HepG2 (cell line): ENCODE measurements around the gene TAS1R3. TPM values are rescaled to one million over a fixed set of nuclear protein-coding genes. Genes with fewer than 3 reads are reported as not detected.

Source experiments
- ASH2L ChIP-seq: fragments of 300-600, 200-600 bp; sonication (generic); IDR thresholded peaks from 2 replicates; pipeline ENCODE4 v1.7.0; 2017; ENCODE audit warnings: low read depth, mild to moderate bottlenecking, moderate library complexity, mixed read lengths, low read length; ENCODE audit not compliant: insufficient read length
- DNMT1 ChIP-seq: sonication (generic); formaldehyde crosslinking; IDR thresholded peaks from 2 replicates; pipeline ENCODE4 v1.5.1; 2020; ENCODE audit warnings: mild to moderate bottlenecking, missing genetic modification reagents
- FOXA3 ChIP-seq: IDR thresholded peaks from 2 replicates; pipeline ENCODE4 v1.6.1; 2016; ENCODE audit warnings: missing genetic modification reagents, missing compliant biosample characterization
- LBX2 ChIP-seq: sonication (generic); formaldehyde crosslinking; IDR thresholded peaks from 2 replicates; pipeline ENCODE4 v1.5.0; 2020; ENCODE audit warnings: missing genetic modification reagents, mild to moderate bottlenecking, borderline replicate concordance
- MXI1 ChIP-seq: IDR thresholded peaks from 3 replicates; pipeline ENCODE4 v1.6.1; 2012; ENCODE audit warnings: low read depth, low read length, inconsistent platforms, borderline replicate concordance
- NRL ChIP-seq: sonication (generic); formaldehyde crosslinking; IDR thresholded peaks from 2 replicates; pipeline ENCODE4 v1.5.0; 2020; ENCODE audit warnings: missing genetic modification reagents, mild to moderate bottlenecking, moderate library complexity, borderline replicate concordance
- PITX1 ChIP-seq: sonication (generic); formaldehyde crosslinking; IDR thresholded peaks from 2 replicates; pipeline ENCODE4 v1.5.1; 2020; ENCODE audit warnings: mild to moderate bottlenecking, missing genetic modification reagents
- REXO4 ChIP-seq: sonication (generic); formaldehyde crosslinking; IDR thresholded peaks from 2 replicates; pipeline ENCODE4 v1.8.0; 2022; ENCODE audit warnings: missing genetic modification reagents, mild to moderate bottlenecking, borderline replicate concordance
- RORA ChIP-seq: sonication (generic); formaldehyde crosslinking; IDR thresholded peaks from 2 replicates; pipeline ENCODE4 v1.5.0; 2020; ENCODE audit warnings: mild to moderate bottlenecking, missing genetic modification reagents, moderate library complexity
- SMARCE1 ChIP-seq: fragments of 450-650 bp; IDR thresholded peaks from 2 replicates; pipeline ENCODE4 v1.6.1; 2017; ENCODE audit warnings: borderline replicate concordance
- SPEN ChIP-seq: sonication (generic); formaldehyde crosslinking; IDR thresholded peaks from 2 replicates; pipeline ENCODE4 v1.5.1; 2020; ENCODE audit warnings: low read depth, mild to moderate bottlenecking, missing genetic modification reagents
- SRSF9 ChIP-seq: fragments of 200-400 bp; formaldehyde crosslinking; IDR thresholded peaks from 2 replicates; pipeline ENCODE4 v1.6.1; 2018; ENCODE audit warnings: borderline replicate concordance, mild to moderate bottlenecking, low read depth, low read length; ENCODE audit not compliant: insufficient read depth, poor library complexity, severe bottlenecking
- ZBTB25 ChIP-seq: IDR thresholded peaks from 2 replicates; pipeline ENCODE4 v1.6.1; 2018; ENCODE audit warnings: missing genetic modification reagents
- ZFP41 ChIP-seq: sonication (generic); formaldehyde crosslinking; IDR thresholded peaks from 2 replicates; pipeline ENCODE4 v1.4.0; 2020; ENCODE audit warnings: mild to moderate bottlenecking, missing genetic modification reagents, borderline replicate concordance
- ZNF530 ChIP-seq: sonication (generic); formaldehyde crosslinking; IDR thresholded peaks from 2 replicates; pipeline ENCODE4 v1.5.0; 2020; ENCODE audit warnings: low read depth, mild to moderate bottlenecking, missing genetic modification reagents
- ZNF543 ChIP-seq: sonication (generic); formaldehyde crosslinking; IDR thresholded peaks from 2 replicates; pipeline ENCODE4 v1.4.0; 2020; ENCODE audit warnings: mild to moderate bottlenecking, missing genetic modification reagents
- ZNF580 ChIP-seq: IDR thresholded peaks from 2 replicates; pipeline ENCODE4 v1.6.1; 2016; ENCODE audit warnings: low read depth, borderline replicate concordance
- ZNF670 ChIP-seq: sonication (generic); formaldehyde crosslinking; IDR thresholded peaks from 2 replicates; pipeline ENCODE4 v1.8.0; 2022; ENCODE audit warnings: mild to moderate bottlenecking, missing genetic modification reagents, borderline replicate concordance
- ZNF687 ChIP-seq: sonication (generic); formaldehyde crosslinking; IDR thresholded peaks from 2 replicates; pipeline ENCODE4 v1.5.1; 2020; ENCODE audit warnings: mild to moderate bottlenecking, missing genetic modification reagents, moderate library complexity
- ZNF691 ChIP-seq: sonication (generic); formaldehyde crosslinking; IDR thresholded peaks from 2 replicates; pipeline ENCODE4 v1.4.0; 2020; ENCODE audit warnings: missing genetic modification reagents, low read depth, mild to moderate bottlenecking, borderline replicate concordance
- ZSCAN22 ChIP-seq: sonication (generic); formaldehyde crosslinking; IDR thresholded peaks from 2 replicates; pipeline ENCODE4 v1.4.0; 2020; ENCODE audit warnings: mild to moderate bottlenecking, missing genetic modification reagents
- polyA plus RNA-seq, 8 experiments: library from polyadenylated mRNA; depleted of rRNA in 3 of 8; stranded (reverse) in 7 of 8; unstranded in 1 of 8; fragments of >200 nt; fragmentation: Illumina TruSeq in 4 of 8; extraction: Trizol in 4 of 8; gene quantifications; 2 replicates each; pipeline versions ENCODE4 v1.2.1 to v1.2.3, GENCODE V29; 2011 to 2016; ENCODE audit warnings: low read depth in 4 of 8, missing spikeins in 1 of 8, mixed read lengths in 1 of 8; ENCODE audit not compliant: insufficient read depth in 1 of 8
- total RNA-seq, 5 experiments: library from RNA; depleted of rRNA; stranded (reverse); fragments of >200 nt; fragmentation: Illumina TruSeq; extraction: Trizol; gene quantifications; 2 replicates each; pipeline ENCODE4 v1.2.3, GENCODE V29; 2016; ENCODE audit warnings: low read depth in 1 of 5

The TAS1R3 gene
- total and polyA plus RNA-seq, 2 of the 13 experiments (the other 11 are each of a cell fraction or from before 2014, with no cell fraction given) = 0.13 to 0.15 TPM

- no peak for TF ChIP-seq SMARCE1
- TF ChIP-seq DNMT1 (CRISPR knock-in tag) = peak; percentile 98; the same call in 1 of the 2 replicates
- peak; percentile 82 for TF ChIP-seq FOXA3 (CRISPR knock-in tag)
- TF ChIP-seq SPEN = peak; percentile 95
- peak; percentile 89 for TF ChIP-seq ZFP41 (CRISPR knock-in tag)
- TF ChIP-seq RORA = no peak
- 0 out of 2 replicates have a peak, but pooled peaks have one; percentile 67 for TF ChIP-seq ZSCAN22 (CRISPR knock-in tag)
- TF ChIP-seq PITX1 = peak; percentile 85
- no peak for TF ChIP-seq SRSF9
- TF ChIP-seq ZNF687 (CRISPR knock-in tag) = peak; percentile 96
- peak; percentile 41; the same call in 1 of the 2 replicates for TF ChIP-seq NRL
- peak; percentile 70; the same call in 2 of the 3 replicates for TF ChIP-seq MXI1
- TF ChIP-seq ZNF543 (CRISPR knock-in tag) = peak; percentile 96; the same call in 1 of the 2 replicates
- TF ChIP-seq LBX2 = no peak
- no peak for TF ChIP-seq REXO4 (CRISPR knock-in tag)
- no peak for TF ChIP-seq ZNF530 (CRISPR knock-in tag)
- TF ChIP-seq ZBTB25 (CRISPR knock-in tag) = peak; percentile 99
- peak; percentile 93; the same call in 1 of the 2 replicates for TF ChIP-seq ZNF580 (CRISPR knock-in tag)
- TF ChIP-seq ZNF670 (CRISPR knock-in tag) = peak; percentile 97
- peak; percentile 97; the same call in 1 of the 2 replicates for TF ChIP-seq ZNF691 (CRISPR knock-in tag)
- TF ChIP-seq ASH2L = peak; percentile 98
These were observed 44.0 kb downstream of the TAS1R3 start, which contains the start of gene AURKAIP1 (continued) for GRCh38 chr1:1374929-1375662.
